Measurements from ENCODE around the gene MICU1. TPM values are rescaled to one million over a fixed set of nuclear protein-coding genes. Genes with fewer than 3 reads are reported as not detected.

MICU1 gene
- total and polyA plus RNA-seq, 2 of the 13 experiments (the other 11 are each of a cell fraction or from before 2014, with no cell fraction given) = 32.5 to 56.1 TPM

DNA sequence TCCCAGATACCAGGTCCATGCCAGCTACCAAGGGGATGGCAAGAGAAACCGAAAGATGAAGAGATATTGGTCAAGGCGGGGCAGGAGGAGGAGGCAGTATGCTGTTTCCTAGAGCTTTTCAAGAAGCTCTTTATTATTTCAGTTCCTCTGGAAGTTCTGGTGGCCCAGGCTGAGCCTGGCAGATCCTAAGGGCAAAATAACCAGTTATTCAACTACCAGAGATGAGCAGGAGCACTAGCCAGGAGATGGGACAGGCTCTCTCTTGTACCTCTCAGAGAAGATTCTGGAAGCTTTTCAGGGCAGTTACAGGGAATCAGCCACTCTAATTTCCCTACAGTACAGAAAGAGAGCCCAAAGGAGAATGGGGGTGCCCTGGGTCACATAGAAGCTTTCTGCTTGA lies 276.4 kb downstream of the MICU1 start:
- Histone ChIP-seq H3K27ac (ENCODE audit: extremely low read length, insufficient read depth, low read length) (no peak overlapping the region), H4K20me1 (ENCODE audit: insufficient read depth, low read length) (no peaks in the 10 kb centered on the region), H3K4me1 (ENCODE audit: insufficient read depth, low read length) (peaks cover 17% of the 10 kb centered on the region), H3K9ac (ENCODE audit: insufficient read depth, low read depth, low read length) (no peak overlapping the region), H2AFZ (ENCODE audit: low read length) (no peak overlapping the region), H3K36me3 (replicated peaks in 1 of 2; ENCODE audit: control insufficient read depth in 1 of 2, insufficient read depth in 2 of 2, low read length in 2 of 2) (peaks cover 12 to 32% of the 10 kb centered on the region in 2 experiments), H3K4me2 (ENCODE audit: low read depth, low read length) (no peak overlapping the region), H3K9me3 (ENCODE audit: low read length) (no peaks in the 10 kb centered on the region), H3K79me2 (ENCODE audit: insufficient read depth, low read length) (peaks cover 36% of the 10 kb centered on the region), H3K4me3 (replicated peaks in 1 of 3; ENCODE audit: insufficient read depth in 1 of 3, low read depth in 2 of 3, low read length in 3 of 3) (no peak overlapping the region), H3K27me3 (ENCODE audit: control insufficient read depth in 1 of 2, insufficient read depth in 2 of 2, low read length in 2 of 2) (no peaks in the 10 kb centered on the region; a peak in 2 of 5 replicates)
- CTCF ChIA-PET (ENCODE audit: low intra/inter-chr PET ratio, low total read pairs) = no interaction called here
- no TSS peak for BruUV-seq (replicated peaks)
- 92% methylated on average over 2 of the region's 2 CpGs for WGBS (ENCODE audit: low lambda C conversion rate)
- intact Hi-C loops (cut with micrococcal nuclease; ENCODE audit: unreplicated experiment) = no loop called here
- DNase-seq (ENCODE audit: low spot score) (no peak), FAIRE-seq (no peak), ATAC-seq (no peak)
- POLR2A ChIA-PET = interaction anchor here (1.5 kb wide), 1 partner anchor 76 kb away, joined by 6 read pairs; the partner anchor contains the start of gene DDIT4
- TF ChIP-seq ZMYM3 (CRISPR knock-in tag; IDR thresholded peaks at IDR 0.05) (no peak), ARID2 (CRISPR knock-in tag; IDR thresholded peaks at IDR 0.05; ENCODE audit: borderline replicate concordance) (no peak), U2AF2 (IDR thresholded peaks at IDR 0.05; ENCODE audit: low read depth, low read length) (no peak), KDM5B (CRISPR knock-in tag; IDR thresholded peaks at IDR 0.05; ENCODE audit: borderline replicate concordance) (no peak), ZNF484 (CRISPR knock-in tag; IDR thresholded peaks at IDR 0.05; ENCODE audit: borderline replicate concordance, low read depth) (no peak), RORA (CRISPR knock-in tag; IDR thresholded peaks at IDR 0.05) (no peak), RBAK (CRISPR knock-in tag; IDR thresholded peaks at IDR 0.05) (no peak), TAF15 (IDR thresholded peaks at IDR 0.05; ENCODE audit: low read depth, low read length, poor library complexity, severe bottlenecking) (no peak), WIZ (CRISPR knock-in tag; IDR thresholded peaks at IDR 0.05) (no peak), ZMAT3 (CRISPR knock-in tag; conservative IDR thresholded peaks at IDR 0.05) (no peak)
- in situ Hi-C loops (cut with HindIII; ENCODE audit: extremely low pct_ligation_motif_present, low pct_unique_long_range_greater_than_20kb) = loop anchor here (25.0 kb wide), 1 partner anchor 262 kb away; the partner anchor contains the start of gene SPOCK2

Measured in HepG2 (cell line).